Loucy (cell line): ENCODE measurements around the gene ARMC12.

Experiments used
- CTCF ChIP-seq: fragments of 200-600 bp; sonication (generic); conservative IDR thresholded peaks from 2 replicates; pipeline ENCODE4 v1.5.1; 2014; ENCODE audit warnings: mild to moderate bottlenecking, antibody characterized with exemption, low read length
- EZH2phosphoT487 ChIP-seq: fragments of 200-600 bp; IDR thresholded peaks from 2 replicates; pipeline ENCODE4 v1.6.1; 2018; ENCODE audit warnings: antibody characterized with exemption, mild to moderate bottlenecking, moderate library complexity, borderline replicate concordance

DNA sequence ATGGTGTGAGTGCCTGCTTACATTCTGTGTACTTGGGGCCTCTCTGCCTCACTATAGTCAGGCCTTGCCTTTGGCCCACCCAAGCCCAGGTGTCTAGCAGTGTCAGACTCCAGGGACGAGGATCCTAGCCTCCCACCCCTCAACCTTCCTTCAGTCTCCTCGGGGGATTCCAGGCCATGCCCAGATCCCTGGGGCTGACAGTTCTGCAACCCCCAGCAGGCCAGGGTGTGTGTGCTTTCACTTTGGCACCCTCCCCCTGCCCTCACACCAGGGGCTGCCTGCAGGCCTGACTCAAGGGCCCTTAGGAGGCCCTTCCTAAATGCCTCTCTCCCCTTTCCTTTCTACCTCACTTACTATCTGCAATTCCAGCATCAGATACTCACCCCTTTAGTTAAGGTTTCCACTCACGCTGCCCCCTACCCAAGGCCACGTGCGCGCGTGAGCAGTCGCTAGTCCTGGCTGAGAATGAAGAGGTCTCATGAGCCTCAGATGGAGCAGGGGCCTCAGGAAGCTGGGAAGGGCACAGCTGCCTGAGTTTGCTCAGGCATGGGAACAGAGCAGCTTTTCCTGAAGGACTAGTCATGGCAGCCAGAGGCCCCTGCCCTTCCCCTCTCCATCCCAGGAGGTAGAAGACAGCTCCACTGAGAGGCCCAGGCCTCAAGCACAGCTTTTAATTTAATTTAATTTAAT, 61.1 kb downstream of the ARMC12 start:
- TF ChIP-seq CTCF: no peak
- TF ChIP-seq EZH2phosphoT487: no peak
